T-helper 2 cell treated with Interferon-gamma antibody and Interleukin-4, amounts not matched to agents 5 μg/mL and 100 μg/mL, for 36 hours (primary cell): ENCODE results near the gene CLEC20A.
A peak's percentile ranks its signal among the peaks of the same experiment; 100 is the strongest.
"Not testable (repeated sequence)": the region's sequence is repeated elsewhere in the genome, so short reads cannot be mapped to it uniquely, and the experiment has no call there.

Experiments used
- DNase-seq: peaks from one replicate; pipeline ENCODE4 v3.0.0; 2021; ENCODE audit warnings: low spot score
- H3K27ac Mint-ChIP-seq: one replicate; pipeline ENCODE4 v1.8.0; 2021; ENCODE audit warnings: mild to moderate bottlenecking, mixed read lengths
- H3K27me3 Mint-ChIP-seq: one replicate; pipeline ENCODE4 v1.8.0; 2021; ENCODE audit warnings: low read depth, mixed read lengths
- H3K36me3 Mint-ChIP-seq: one replicate; pipeline ENCODE4 v1.8.0; 2021; ENCODE audit warnings: low read depth, mixed read lengths
- H3K4me1 Mint-ChIP-seq: one replicate; pipeline ENCODE4 v1.8.0; 2021; ENCODE audit warnings: low read depth, mixed read lengths
- H3K4me3 Mint-ChIP-seq: one replicate; pipeline ENCODE4 v1.8.0; 2022; ENCODE audit warnings: mild to moderate bottlenecking, moderate library complexity, mixed read lengths
- H3K9me3 Mint-ChIP-seq: one replicate; pipeline ENCODE4 v1.8.0; 2021; ENCODE audit warnings: mixed read lengths

CLEC20A gene

DNA sequence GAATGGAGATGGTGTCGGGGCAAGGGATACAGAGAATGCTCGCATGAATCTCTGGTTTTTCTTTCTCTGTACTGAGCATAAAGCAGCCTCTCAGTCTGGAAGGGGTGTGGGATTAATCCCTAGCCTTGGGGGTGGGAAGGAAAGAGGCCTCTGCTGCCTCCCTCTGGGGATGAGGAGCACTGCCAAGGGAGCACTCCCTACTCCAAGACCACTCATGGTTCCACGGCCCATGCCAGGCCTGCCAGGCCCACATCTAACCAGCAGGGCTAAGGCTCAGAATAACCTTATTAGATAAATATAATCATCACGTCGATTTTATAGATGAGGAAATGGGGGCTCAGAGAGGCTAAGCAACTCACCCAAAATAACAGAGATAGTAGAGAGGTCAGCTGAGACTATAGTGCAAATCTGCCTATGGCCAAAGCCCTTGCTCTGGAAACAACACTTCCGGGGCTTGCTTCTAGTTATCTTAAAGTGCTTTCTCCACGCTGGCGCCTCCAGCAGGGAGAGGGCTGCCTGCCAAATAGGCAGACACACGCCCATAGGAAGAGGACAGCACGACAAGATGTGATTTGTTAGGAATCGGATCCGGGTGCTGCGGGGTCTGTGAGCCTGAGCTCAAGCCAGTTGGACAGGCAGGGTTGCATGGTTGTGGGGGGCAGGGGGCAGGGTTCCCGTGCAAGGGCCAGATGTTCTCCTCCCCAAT is 16.7 kb upstream of the CLEC20A start:
- Mint-ChIP-seq H3K9me3 (no peaks in the 10 kb centered on the region), H3K27ac (no peak overlapping the region), H3K36me3 (no peaks in the 10 kb centered on the region), H3K4me1 (no peaks in the 10 kb centered on the region), H3K27me3 (no peaks in the 10 kb centered on the region), H3K4me3 (no peak overlapping the region)
- DNase-seq = no peak

GRCh38 chr1:178512566-178513277 is 16.0 kb upstream of the CLEC20A start, which contains the start of gene TEX35:
Gene TEX35 (plus strand): TSS chr1:178513109. CDS start chr1:178513189, 80 bp downstream.
- DNase-seq = no peak
- Mint-ChIP-seq H3K4me3 (no peak within 1 kb of the TSS), H3K27me3 (no peaks in the 10 kb centered on the region), H3K9me3 (no peaks in the 10 kb centered on the region), H3K27ac (no peak within 1 kb of the TSS), H3K36me3 (no peaks in the 10 kb centered on the region), H3K4me1 (no peaks in the 10 kb centered on the region)

- no peak for DNase-seq
- Mint-ChIP-seq H3K36me3 (no peaks in the 10 kb centered on the region), H3K4me3 (no peak overlapping the region), H3K4me1 (no peaks in the 10 kb centered on the region), H3K9me3 (no peaks in the 10 kb centered on the region), H3K27ac (no peak overlapping the region), H3K27me3 (no peaks in the 10 kb centered on the region)
Measured at GRCh38 chr1:178510155-178510554, 13.4 kb upstream of the CLEC20A start.

DNA sequence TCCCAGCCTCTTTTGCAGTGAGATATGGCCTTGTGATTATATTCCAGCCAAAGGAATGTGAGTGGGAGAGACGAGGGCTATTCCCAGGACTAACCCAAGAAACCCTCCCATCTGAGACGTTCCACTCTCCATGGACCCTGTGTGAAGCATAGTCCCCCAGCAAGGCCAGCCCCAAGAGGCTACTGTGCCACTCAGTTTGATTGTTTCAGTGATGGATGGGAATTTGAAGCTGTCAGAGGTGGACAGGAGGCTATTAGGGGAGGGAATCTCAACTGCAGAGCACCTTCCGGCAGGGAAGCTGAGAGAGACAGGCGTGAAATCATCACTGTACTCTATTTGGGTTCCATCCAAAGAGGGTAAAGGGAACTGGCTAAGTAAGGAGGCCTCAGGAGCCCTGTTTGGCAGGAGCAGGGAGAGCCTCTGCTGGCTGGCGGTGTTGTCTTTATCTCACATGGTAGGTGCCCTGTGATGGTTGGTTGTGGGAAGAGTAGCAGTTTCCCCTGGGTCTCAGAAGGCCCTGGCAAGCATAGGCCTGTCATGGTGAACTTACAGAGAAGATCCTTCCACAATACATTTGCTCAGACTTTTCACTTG is 12.7 kb upstream of the CLEC20A start:
- Mint-ChIP-seq H3K4me3 (no peak overlapping the region), H3K36me3 (no peaks in the 10 kb centered on the region), H3K27ac (no peak overlapping the region), H3K27me3 (no peaks in the 10 kb centered on the region), H3K9me3 (no peaks in the 10 kb centered on the region), H3K4me1 (no peaks in the 10 kb centered on the region)
- DNase-seq = no peak

DNA sequence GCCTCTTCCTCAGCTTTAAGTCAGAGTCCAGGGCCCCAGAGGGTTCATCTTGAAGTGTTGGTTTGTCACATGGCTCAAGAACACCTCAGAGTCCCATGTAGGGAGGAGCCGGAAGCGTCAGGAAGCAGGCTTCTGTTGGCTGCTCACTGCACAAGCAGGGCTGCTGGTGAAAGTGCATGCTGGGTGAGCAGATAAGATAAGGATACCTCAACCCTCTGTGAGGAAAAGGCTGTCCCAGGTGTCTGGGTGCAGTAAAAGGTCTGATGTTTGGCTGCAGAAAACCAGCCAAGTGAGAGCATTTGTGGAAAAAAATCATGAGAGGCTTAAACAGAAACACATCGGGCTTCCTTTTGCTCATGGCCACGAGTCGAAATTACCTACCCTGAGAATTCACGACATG is 9.9 kb upstream of the CLEC20A start:
- Mint-ChIP-seq H3K36me3 (no peaks in the 10 kb centered on the region), H3K27me3 (no peaks in the 10 kb centered on the region), H3K9me3 (no peaks in the 10 kb centered on the region), H3K4me1 (no peaks in the 10 kb centered on the region), H3K27ac (no peak overlapping the region), H3K4me3 (no peak overlapping the region)
- DNase-seq = no peak

GRCh38 chr1:178506177-178506576 is 9.4 kb upstream of the CLEC20A start:
- Mint-ChIP-seq H3K9me3 (no peaks in the 10 kb centered on the region), H3K36me3 (no peaks in the 10 kb centered on the region), H3K27ac (no peak overlapping the region), H3K4me1 (no peaks in the 10 kb centered on the region), H3K4me3 (no peak overlapping the region), H3K27me3 (no peaks in the 10 kb centered on the region)
- DNase-seq = no peak

DNA sequence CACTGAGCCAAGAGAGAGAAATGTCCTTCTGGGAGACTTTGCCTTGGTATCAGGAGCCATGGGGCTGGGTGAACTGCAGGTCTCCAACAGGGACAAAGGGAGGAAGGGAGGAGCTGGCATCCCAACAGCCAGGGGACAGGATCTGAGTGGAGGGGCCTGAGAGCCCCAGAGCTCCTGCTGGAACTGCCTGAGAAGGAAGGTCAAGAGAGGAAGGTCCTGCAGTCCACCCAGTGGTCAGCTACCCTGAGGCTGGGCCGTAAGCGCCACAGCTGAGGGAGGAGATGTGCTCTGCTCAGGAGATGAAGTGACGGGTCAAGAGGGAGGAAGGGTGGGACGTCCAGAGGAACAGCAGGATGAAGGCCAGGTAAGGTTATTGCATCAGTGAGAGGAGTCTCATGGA is 7.5 kb upstream of the CLEC20A start:
- DNase-seq = no peak
- Mint-ChIP-seq H3K27ac (no peak overlapping the region), H3K27me3 (no peaks in the 10 kb centered on the region), H3K4me1 (no peaks in the 10 kb centered on the region), H3K36me3 (no peaks in the 10 kb centered on the region), H3K9me3 (no peaks in the 10 kb centered on the region), H3K4me3 (no peak overlapping the region)

DNA sequence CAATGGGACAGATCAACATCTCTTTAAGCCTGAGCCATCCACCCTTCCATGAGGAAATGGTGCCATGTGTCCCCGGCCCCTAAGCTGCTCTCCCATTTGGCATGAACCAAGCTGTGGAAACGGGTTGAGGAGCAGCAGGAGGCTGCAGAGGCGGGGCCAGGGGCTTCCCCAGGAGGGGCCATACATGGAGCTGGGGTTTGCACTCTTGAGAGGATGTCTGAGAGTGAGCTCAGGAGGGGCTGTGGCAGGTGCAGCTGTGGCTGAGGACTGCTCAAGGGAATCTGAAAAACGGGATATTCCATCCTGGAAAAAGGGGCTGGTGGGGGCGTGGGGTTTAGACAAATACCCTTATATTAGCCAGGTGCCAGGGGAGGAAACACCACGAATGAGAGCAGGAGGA is 7.1 kb upstream of the CLEC20A start:
- Mint-ChIP-seq H3K36me3 (no peaks in the 10 kb centered on the region), H3K4me3 (no peak overlapping the region), H3K27ac (no peak overlapping the region), H3K9me3 (no peaks in the 10 kb centered on the region), H3K4me1 (no peaks in the 10 kb centered on the region), H3K27me3 (no peaks in the 10 kb centered on the region)
- DNase-seq = no peak

GRCh38 chr1:178503316-178503715 is 6.6 kb upstream of the CLEC20A start:
- not testable (repeated sequence) for H3K4me1 Mint-ChIP-seq, H3K27me3 Mint-ChIP-seq, H3K27ac Mint-ChIP-seq, H3K4me3 Mint-ChIP-seq, H3K36me3 Mint-ChIP-seq, H3K9me3 Mint-ChIP-seq, DNase-seq

GRCh38 chr1:178502856-178503255 is 6.1 kb upstream of the CLEC20A start:
- DNase-seq = no peak
- Mint-ChIP-seq H3K27ac (no peak overlapping the region), H3K4me1 (no peaks in the 10 kb centered on the region), H3K27me3 (no peaks in the 10 kb centered on the region), H3K36me3 (no peaks in the 10 kb centered on the region), H3K9me3 (no peaks in the 10 kb centered on the region), H3K4me3 (no peak overlapping the region)

GRCh38 chr1:178502330-178502714 is 5.6 kb upstream of the CLEC20A start:
- no peak overlapping the region for H3K4me3 Mint-ChIP-seq
- no peaks in the 10 kb centered on the region for H3K36me3 Mint-ChIP-seq
- no peaks in the 10 kb centered on the region for H3K27me3 Mint-ChIP-seq
- DNase-seq = no peak
- no peaks in the 10 kb centered on the region for H3K9me3 Mint-ChIP-seq
- no peak overlapping the region for H3K27ac Mint-ChIP-seq
- H3K4me1 Mint-ChIP-seq = no peaks in the 10 kb centered on the region

- Mint-ChIP-seq H3K4me3 (no peak overlapping the region), H3K4me1 (no peaks in the 10 kb centered on the region), H3K9me3 (no peaks in the 10 kb centered on the region), H3K27me3 (no peaks in the 10 kb centered on the region), H3K27ac (no peak overlapping the region), H3K36me3 (no peaks in the 10 kb centered on the region)
- DNase-seq = peak; percentile 38
Measured at GRCh38 chr1:178501705-178502329, 5.1 kb upstream of the CLEC20A start.

DNA sequence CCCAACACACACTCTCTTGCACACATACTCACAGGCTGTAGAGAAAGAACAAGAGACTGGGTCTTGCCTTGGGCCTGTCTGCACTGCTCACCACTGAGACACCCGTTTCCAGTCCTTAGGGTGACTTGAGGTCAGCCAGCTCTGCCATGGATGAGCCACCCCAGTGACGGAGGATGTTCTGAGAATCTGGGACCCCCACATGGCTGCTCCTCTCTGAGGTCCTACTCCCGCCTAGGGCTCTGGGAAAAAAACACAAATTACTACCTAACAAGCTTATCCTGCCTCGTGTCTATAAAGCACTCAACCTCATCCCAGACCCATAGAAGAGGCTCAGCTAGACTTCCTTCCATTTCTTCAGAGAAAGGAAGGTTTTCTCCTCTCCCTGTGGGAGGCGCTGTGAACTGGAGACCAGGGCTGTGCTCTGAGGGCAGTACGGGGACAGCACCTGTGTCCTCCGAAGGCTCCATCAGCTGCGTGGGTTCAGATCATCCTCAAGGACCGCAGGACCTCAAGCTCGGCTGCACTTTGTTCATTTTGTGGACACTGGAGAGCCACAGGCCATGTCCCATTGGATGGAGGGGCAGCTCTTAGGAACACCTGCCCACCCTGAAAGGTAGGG is 4.3 kb upstream of the CLEC20A start:
- H3K27ac Mint-ChIP-seq = no peak overlapping the region
- no peak for DNase-seq
- no peaks in the 10 kb centered on the region for H3K4me1 Mint-ChIP-seq
- no peaks in the 10 kb centered on the region for H3K9me3 Mint-ChIP-seq
- no peak overlapping the region for H3K4me3 Mint-ChIP-seq
- no peaks in the 10 kb centered on the region for H3K36me3 Mint-ChIP-seq
- no peaks in the 10 kb centered on the region for H3K27me3 Mint-ChIP-seq
